ENCODE measurements around the gene MYCN. TPM values are rescaled to one million over a fixed set of nuclear protein-coding genes. Genes with fewer than 3 reads are reported as not detected.

The MYCN gene
- total and polyA plus RNA-seq, 2 of the 4 experiments (the other 2 are of a cell fraction), result not detected

- Histone ChIP-seq H3K14ac (replicated peaks; ENCODE audit: low read depth, low read length) (no peak overlapping the region), H4K20me1 (ENCODE audit: insufficient read depth, low read length) (no peaks in the 10 kb centered on the region), H4K91ac (ENCODE audit: insufficient read depth, low read depth, low read length) (no peak overlapping the region), H3K4me3 (ENCODE audit: insufficient read depth, low read depth, low read length) (no peak overlapping the region), H2AFZ (replicated peaks; ENCODE audit: low read length, poor library complexity) (no peak overlapping the region), H3K4ac (ENCODE audit: low read depth, low read length) (no peak overlapping the region), H2BK15ac (ENCODE audit: low read depth, low read length) (no peak overlapping the region), H2AK9ac (replicated peaks; ENCODE audit: low read depth, low read length, poor library complexity) (no peak overlapping the region), H3K56ac (ENCODE audit: extremely low read depth, insufficient read depth, low read length) (no peak overlapping the region), H3K9ac (ENCODE audit: low read depth, low read length) (no peak overlapping the region), H3K27ac (ENCODE audit: insufficient read depth, low read length) (no peak overlapping the region), H2BK120ac (ENCODE audit: low read depth, low read length) (no peak overlapping the region), H2BK20ac (ENCODE audit: low read depth, low read length) (no peak overlapping the region), H4K5ac (ENCODE audit: low read depth, low read length) (no peak overlapping the region), H3K23ac (ENCODE audit: low read depth, low read length) (no peak overlapping the region), H3K18ac (ENCODE audit: low read depth, low read length) (no peak overlapping the region), H3K36me3 (ENCODE audit: control insufficient read depth, insufficient read depth, low read length) (no peaks in the 10 kb centered on the region), H4K8ac (ENCODE audit: low read depth in 2 of 2, low read length in 2 of 2) (no peak overlapping the region), H3K79me1 (ENCODE audit: low read depth in 1 of 2, low read length in 2 of 2) (no peaks in the 10 kb centered on the region), H3K9me3 (ENCODE audit: control insufficient read depth, insufficient read depth, low read length) (peaks cover 25% of the 10 kb centered on the region), H2BK5ac (ENCODE audit: low read depth, low read length, poor library complexity, severe bottlenecking) (no peak overlapping the region), H3K9me1 (ENCODE audit: insufficient read depth, low read length) (no peaks in the 10 kb centered on the region), H3K4me2 (ENCODE audit: low read depth, low read length) (no peak overlapping the region), H3K4me1 (ENCODE audit: control insufficient read depth, insufficient read depth, low read length) (no peaks in the 10 kb centered on the region), H2AK5ac (ENCODE audit: low read depth, low read length) (no peak overlapping the region), H3K27me3 (ENCODE audit: control insufficient read depth, insufficient read depth, low read length) (no peaks in the 10 kb centered on the region)
- TF ChIP-seq NFE2L2 (IDR thresholded peaks at IDR 0.05; ENCODE audit: low read depth, low read length) (no peak), CHD1 (IDR thresholded peaks at IDR 0.05; ENCODE audit: low read depth, low read length) (no peak), BHLHE40 (IDR thresholded peaks at IDR 0.05; ENCODE audit: low read depth, low read length) (no peak), RFX5 (IDR thresholded peaks at IDR 0.05; ENCODE audit: low read depth, low read length) (no peak), SMC3 (IDR thresholded peaks at IDR 0.05; ENCODE audit: low read depth, low read length) (no peak), CEBPB (IDR thresholded peaks at IDR 0.05; ENCODE audit: low read depth, low read length) (no peak), RAD21 (IDR thresholded peaks at IDR 0.05; ENCODE audit: low read length) (no peak), ELK1 (IDR thresholded peaks at IDR 0.05; ENCODE audit: borderline replicate concordance, low read depth, low read length) (no peak), MXI1 (IDR thresholded peaks at IDR 0.05; ENCODE audit: borderline replicate concordance, low read depth, low read length) (no peak), POLR2A (IDR thresholded peaks at IDR 0.05; ENCODE audit: low read depth, low read length) (no peak), MAFK (IDR thresholded peaks at IDR 0.05; ENCODE audit: low read depth, low read length) (no peak), MAZ (IDR thresholded peaks at IDR 0.05; ENCODE audit: borderline replicate concordance, low read depth, low read length) (no peak), RCOR1 (IDR thresholded peaks at IDR 0.05; ENCODE audit: insufficient replicate concordance, low read length) (no peak)
- TF ChIP-seq, protein P1, sequence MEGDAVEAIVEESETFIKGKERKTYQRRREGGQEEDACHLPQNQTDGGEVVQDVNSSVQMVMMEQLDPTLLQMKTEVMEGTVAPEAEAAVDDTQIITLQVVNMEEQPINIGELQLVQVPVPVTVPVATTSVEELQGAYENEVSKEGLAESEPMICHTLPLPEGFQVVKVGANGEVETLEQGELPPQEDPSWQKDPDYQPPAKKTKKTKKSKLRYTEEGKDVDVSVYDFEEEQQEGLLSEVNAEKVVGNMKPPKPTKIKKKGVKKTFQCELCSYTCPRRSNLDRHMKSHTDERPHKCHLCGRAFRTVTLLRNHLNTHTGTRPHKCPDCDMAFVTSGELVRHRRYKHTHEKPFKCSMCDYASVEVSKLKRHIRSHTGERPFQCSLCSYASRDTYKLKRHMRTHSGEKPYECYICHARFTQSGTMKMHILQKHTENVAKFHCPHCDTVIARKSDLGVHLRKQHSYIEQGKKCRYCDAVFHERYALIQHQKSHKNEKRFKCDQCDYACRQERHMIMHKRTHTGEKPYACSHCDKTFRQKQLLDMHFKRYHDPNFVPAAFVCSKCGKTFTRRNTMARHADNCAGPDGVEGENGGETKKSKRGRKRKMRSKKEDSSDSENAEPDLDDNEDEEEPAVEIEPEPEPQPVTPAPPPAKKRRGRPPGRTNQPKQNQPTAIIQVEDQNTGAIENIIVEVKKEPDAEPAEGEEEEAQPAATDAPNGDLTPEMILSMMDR (conservative IDR thresholded peaks at IDR 0.05; ENCODE audit: low read depth, low read length), result no peak
- no peak for ATAC-seq (ENCODE audit: low read depth)
- ChIA-PET POLR2A (ENCODE audit: unreplicated experiment) (no interaction called here), CTCF (no interaction called here)
- dilution Hi-C loops (cut with HindIII; ENCODE audit: low sequenced_read_pairs, unreplicated experiment), result no loop called here
- in situ Hi-C loops (cut with MboI; ENCODE audit: low sequenced_read_pairs), result no loop called here
- no peak for DNase-seq
- BruUV-seq (replicated peaks), result no TSS peak
- 14% methylated on average over 1 of the region's 7 CpGs; no CpG with 5 or more reads in 1 of the 2 experiments for WGBS, 2 experiments (ENCODE audit: extremely low coverage in 2 of 2, insufficient read length in 1 of 2)
- intact Hi-C loops (cut with micrococcal nuclease), result no loop called here
These were observed 14.1 kb upstream of the MYCN start for GRCh38 chr2:15926252-15926651.
